ENCODE measurements around the gene DNASE1L1. TPM values are rescaled to one million over a fixed set of nuclear protein-coding genes. Genes with fewer than 3 reads are reported as not detected.

DNASE1L1 gene
- total and polyA plus RNA-seq, 2 of the 13 experiments (the other 11 are each of a cell fraction or from before 2014, with no cell fraction given) = 4.7 to 12.3 TPM

DNA sequence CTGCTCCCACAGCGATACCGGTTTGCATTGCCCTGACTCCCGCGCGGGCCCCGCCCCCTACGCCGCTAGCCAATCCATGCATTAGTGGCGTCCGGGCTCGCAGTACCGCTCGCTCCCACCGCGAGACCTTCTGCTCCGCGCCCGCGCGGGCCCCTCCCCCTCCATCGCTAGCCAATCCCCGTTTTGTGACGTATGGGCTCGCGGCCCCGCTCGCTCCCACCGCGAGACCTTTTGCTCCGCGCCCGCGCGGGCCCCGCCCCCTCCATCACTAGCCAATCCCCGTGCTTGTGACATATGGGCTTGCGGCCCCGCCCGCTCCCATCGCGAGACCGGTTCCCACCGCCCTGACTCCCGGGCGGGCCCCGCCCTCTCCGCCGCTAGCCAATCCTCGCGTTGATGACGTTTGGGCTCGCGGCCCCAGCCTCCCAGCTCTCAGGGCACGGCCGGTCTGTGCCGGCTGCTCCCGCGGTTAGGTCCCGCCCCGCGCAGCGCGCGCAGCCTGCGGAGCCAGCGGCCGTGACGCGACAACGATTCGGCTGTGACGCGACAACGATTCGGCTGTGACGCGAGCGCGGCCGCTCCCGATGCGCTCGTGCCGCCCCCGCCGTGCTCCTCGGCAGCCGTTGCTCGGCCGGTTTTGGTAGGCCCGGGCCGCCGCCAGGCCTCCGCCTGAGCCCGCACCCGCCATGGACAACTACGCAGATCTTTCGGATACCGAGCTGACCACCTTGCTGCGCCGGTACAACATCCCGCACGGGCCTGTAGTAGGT, 30.1 kb downstream of the DNASE1L1 start, which contains the start of gene EMD (continued):
- TF ChIP-seq ZBTB20 (CRISPR knock-in tag; IDR thresholded peaks at IDR 0.05; ENCODE audit: borderline replicate concordance, low read depth) (no peak), RBM22 (optimal IDR thresholded peaks at IDR 0.05; ENCODE audit: low read length) (no peak), MIER2 (CRISPR knock-in tag; IDR thresholded peaks at IDR 0.05) (no peak), HNRNPUL1 (IDR thresholded peaks at IDR 0.05; ENCODE audit: low read depth, low read length) (no peak), HDAC6 (IDR thresholded peaks at IDR 0.05; ENCODE audit: low read depth, low read length) (no peak), ARNT2 (CRISPR knock-in tag; IDR thresholded peaks at IDR 0.05; ENCODE audit: low read depth) (0 out of 2 replicates have a peak, but pooled peaks have one; percentile 26), ZNF543 (CRISPR knock-in tag; IDR thresholded peaks at IDR 0.05) (no peak), STAG1 (CRISPR knock-in tag; IDR thresholded peaks at IDR 0.05) (no peak), ZBTB8A (CRISPR knock-in tag; IDR thresholded peaks at IDR 0.05; ENCODE audit: borderline replicate concordance, low read depth) (no peak), ZNF30 (CRISPR knock-in tag; IDR thresholded peaks at IDR 0.05) (no peak), ZNF12 (CRISPR knock-in tag; IDR thresholded peaks at IDR 0.05) (no peak), TAF15 (IDR thresholded peaks at IDR 0.05; ENCODE audit: low read depth, low read length, poor library complexity, severe bottlenecking) (no peak), ZNF343 (CRISPR knock-in tag; IDR thresholded peaks at IDR 0.05) (no peak), SOX6 (IDR thresholded peaks at IDR 0.05) (no peak), SOX6 (CRISPR knock-in tag; IDR thresholded peaks at IDR 0.05) (peak; percentile 23; the same call in 1 of the 2 replicates), LCORL (IDR thresholded peaks at IDR 0.05) (no peak), LCORL (CRISPR knock-in tag; IDR thresholded peaks at IDR 0.05) (no peak), KDM6A (CRISPR knock-in tag; IDR thresholded peaks at IDR 0.05; ENCODE audit: low read depth) (no peak), HOXD1 (CRISPR knock-in tag; IDR thresholded peaks at IDR 0.05) (0 out of 2 replicates have a peak, but pooled peaks have one; percentile 58), SNAPC2 (CRISPR knock-in tag; IDR thresholded peaks at IDR 0.05) (no peak), TP53 (CRISPR knock-in tag; conservative IDR thresholded peaks at IDR 0.05) (no peak), BHLHE40 (IDR thresholded peaks at IDR 0.05; ENCODE audit: low read length) (no peak), ZNF589 (CRISPR knock-in tag; conservative IDR thresholded peaks at IDR 0.05) (no peak), XBP1 (CRISPR knock-in tag; IDR thresholded peaks at IDR 0.05) (no peak), PLRG1 (conservative IDR thresholded peaks at IDR 0.05) (no peak)
- TF ChIP-seq, protein P1, sequence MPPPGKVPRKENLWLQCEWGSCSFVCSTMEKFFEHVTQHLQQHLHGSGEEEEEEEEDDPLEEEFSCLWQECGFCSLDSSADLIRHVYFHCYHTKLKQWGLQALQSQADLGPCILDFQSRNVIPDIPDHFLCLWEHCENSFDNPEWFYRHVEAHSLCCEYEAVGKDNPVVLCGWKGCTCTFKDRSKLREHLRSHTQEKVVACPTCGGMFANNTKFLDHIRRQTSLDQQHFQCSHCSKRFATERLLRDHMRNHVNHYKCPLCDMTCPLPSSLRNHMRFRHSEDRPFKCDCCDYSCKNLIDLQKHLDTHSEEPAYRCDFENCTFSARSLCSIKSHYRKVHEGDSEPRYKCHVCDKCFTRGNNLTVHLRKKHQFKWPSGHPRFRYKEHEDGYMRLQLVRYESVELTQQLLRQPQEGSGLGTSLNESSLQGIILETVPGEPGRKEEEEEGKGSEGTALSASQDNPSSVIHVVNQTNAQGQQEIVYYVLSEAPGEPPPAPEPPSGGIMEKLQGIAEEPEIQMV (CRISPR knock-in tag; IDR thresholded peaks at IDR 0.05; ENCODE audit: low read depth) = no peak
- TF ChIP-seq, protein P2, sequence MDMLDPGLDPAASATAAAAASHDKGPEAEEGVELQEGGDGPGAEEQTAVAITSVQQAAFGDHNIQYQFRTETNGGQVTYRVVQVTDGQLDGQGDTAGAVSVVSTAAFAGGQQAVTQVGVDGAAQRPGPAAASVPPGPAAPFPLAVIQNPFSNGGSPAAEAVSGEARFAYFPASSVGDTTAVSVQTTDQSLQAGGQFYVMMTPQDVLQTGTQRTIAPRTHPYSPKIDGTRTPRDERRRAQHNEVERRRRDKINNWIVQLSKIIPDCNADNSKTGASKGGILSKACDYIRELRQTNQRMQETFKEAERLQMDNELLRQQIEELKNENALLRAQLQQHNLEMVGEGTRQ (IDR thresholded peaks at IDR 0.05; ENCODE audit: low read depth, low read length) = no peak
- TF ChIP-seq, protein P2 (CRISPR knock-in tag; IDR thresholded peaks at IDR 0.05; ENCODE audit: borderline replicate concordance) = no peak
- TF ChIP-seq, protein P3, sequence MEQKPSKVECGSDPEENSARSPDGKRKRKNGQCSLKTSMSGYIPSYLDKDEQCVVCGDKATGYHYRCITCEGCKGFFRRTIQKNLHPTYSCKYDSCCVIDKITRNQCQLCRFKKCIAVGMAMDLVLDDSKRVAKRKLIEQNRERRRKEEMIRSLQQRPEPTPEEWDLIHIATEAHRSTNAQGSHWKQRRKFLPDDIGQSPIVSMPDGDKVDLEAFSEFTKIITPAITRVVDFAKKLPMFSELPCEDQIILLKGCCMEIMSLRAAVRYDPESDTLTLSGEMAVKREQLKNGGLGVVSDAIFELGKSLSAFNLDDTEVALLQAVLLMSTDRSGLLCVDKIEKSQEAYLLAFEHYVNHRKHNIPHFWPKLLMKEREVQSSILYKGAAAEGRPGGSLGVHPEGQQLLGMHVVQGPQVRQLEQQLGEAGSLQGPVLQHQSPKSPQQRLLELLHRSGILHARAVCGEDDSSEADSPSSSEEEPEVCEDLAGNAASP (CRISPR knock-in tag; IDR thresholded peaks at IDR 0.05; ENCODE audit: borderline replicate concordance) = no peak

Measured in HepG2 (cell line).